Spleen (tissue), 7 donors: ENCODE results near the gene SOS1.

Experiments
- CTCF ChIP-seq, 11 experiments: fragments of 200-600 bp in 7 of 11; fragments of 450-650 bp in 4 of 11; sonication (generic) in 4 of 11; IDR thresholded peaks in 8 of 11; conservative IDR thresholded peaks in 3 of 11; 1 replicate in 7 of 11; 2 replicates in 4 of 11; pipeline versions ENCODE4 v1.4.0 to v1.8.0; 2016 to 2021; ENCODE audit warnings: antibody characterized with exemption in 11 of 11, inconsistent platforms in 4 of 11, mild to moderate bottlenecking in 1 of 11
- POLR2A ChIP-seq, 3 donors: fragments of 450-650 bp; IDR thresholded peaks; one replicate each; pipeline ENCODE4 v1.5.1; 2017; ENCODE audit warnings: antibody characterized with exemption in 3 of 3, mild to moderate bottlenecking in 1 of 3
- POLR2AphosphoS5 ChIP-seq, 3 donors: sonication (generic); formaldehyde crosslinking; IDR thresholded peaks; one replicate each; pipeline ENCODE4 v1.5.1; 2017; ENCODE audit warnings: antibody characterized with exemption in 3 of 3
- donor health status: DM: no; HTN: no; CAD: no; lungs with moderate emphysema.
- donor health status: DM: no; HTN: no; CAD: no.
- donor health status: DM: no; HTN: no; CAD: no.

GRCh38 chr2:39133215-39133851 is 12.5 kb upstream of the SOS1 start:
- TF ChIP-seq CTCF (IDR thresholded peaks at IDR 0.05 in 8 of 11, conservative IDR thresholded peaks at IDR 0.05 in 3 of 11): no peak
- TF ChIP-seq POLR2AphosphoS5 (IDR thresholded peaks at IDR 0.05): no peak
- TF ChIP-seq POLR2A (IDR thresholded peaks at IDR 0.05): no peak
